ENCODE measurements around the gene SYNDIG1. TPM values are rescaled to one million over a fixed set of nuclear protein-coding genes. Genes with fewer than 3 reads are reported as not detected.

Gene SYNDIG1
- total RNA-seq, 6 experiments from 2014 or later, result 0.14 to 0.31 TPM; not detected in 4

- no peak for DNase-seq
- Mint-ChIP-seq H3K27me3 (ENCODE audit: insufficient read depth) (no peaks in the 10 kb centered on the region; the same call in none of the 2 replicates), H3K4me1 (ENCODE audit: low read depth) (peaks cover 11% of the 10 kb centered on the region), H3K36me3 (ENCODE audit: low read depth) (no peaks in the 10 kb centered on the region), H3K4me3 (no peak overlapping the region), H3K27ac (no peak overlapping the region), H3K9me3 (no peaks in the 10 kb centered on the region)
- TF ChIP-seq CTCF (IDR thresholded peaks at IDR 0.05), result no peak
Observed at GRCh38 chr20:24628985-24629384, 159.6 kb downstream of the SYNDIG1 start.

- H3K4me3 Mint-ChIP-seq, result no peak overlapping the region
- TF ChIP-seq CTCF (IDR thresholded peaks at IDR 0.05), result no peak
- H3K27me3 Mint-ChIP-seq (ENCODE audit: insufficient read depth), result peaks cover 2% of the 10 kb centered on the region
- no peak overlapping the region for H3K27ac Mint-ChIP-seq
- DNase-seq, result no peak
- no peaks in the 10 kb centered on the region for H3K36me3 Mint-ChIP-seq (ENCODE audit: low read depth)
- no peaks in the 10 kb centered on the region for H3K9me3 Mint-ChIP-seq
- H3K4me1 Mint-ChIP-seq (ENCODE audit: low read depth), result peaks cover 18% of the 10 kb centered on the region
Observed at GRCh38 chr20:24629668-24630067, 160.2 kb downstream of the SYNDIG1 start.

GRCh38 chr20:24630486-24631172, 161.2 kb downstream of the SYNDIG1 start:
- Mint-ChIP-seq H3K36me3 (ENCODE audit: low read depth) (no peaks in the 10 kb centered on the region), H3K4me3 (no peak overlapping the region), H3K9me3 (no peaks in the 10 kb centered on the region), H3K27me3 (ENCODE audit: insufficient read depth) (peaks cover 2% of the 10 kb centered on the region), H3K27ac (no peak overlapping the region), H3K4me1 (ENCODE audit: low read depth) (peaks cover 27% of the 10 kb centered on the region)
- DNase-seq, result no peak
- no peak for TF ChIP-seq CTCF (IDR thresholded peaks at IDR 0.05)

GRCh38 chr20:24631173-24631505, 161.7 kb downstream of the SYNDIG1 start:
- Mint-ChIP-seq H3K4me1 (ENCODE audit: low read depth) (peaks cover 31% of the 10 kb centered on the region), H3K36me3 (ENCODE audit: low read depth) (no peaks in the 10 kb centered on the region), H3K9me3 (no peaks in the 10 kb centered on the region), H3K27me3 (ENCODE audit: insufficient read depth) (peaks cover 2% of the 10 kb centered on the region), H3K4me3 (no peak overlapping the region), H3K27ac (no peak overlapping the region)
- DNase-seq, result no peak
- TF ChIP-seq CTCF (IDR thresholded peaks at IDR 0.05), result no peak

GRCh38 chr20:24632581-24632980, 163.2 kb downstream of the SYNDIG1 start:
- no peak for DNase-seq
- H3K36me3 Mint-ChIP-seq (ENCODE audit: low read depth), result no peaks in the 10 kb centered on the region
- H3K27me3 Mint-ChIP-seq (ENCODE audit: insufficient read depth), result peaks cover 2% of the 10 kb centered on the region
- no peak for TF ChIP-seq CTCF (IDR thresholded peaks at IDR 0.05)
- H3K27ac Mint-ChIP-seq, result peak overlapping the region; percentile 55; the same call in 1 of the 2 replicates
- H3K9me3 Mint-ChIP-seq, result no peaks in the 10 kb centered on the region
- H3K4me1 Mint-ChIP-seq (ENCODE audit: low read depth), result peaks cover 31% of the 10 kb centered on the region
- H3K4me3 Mint-ChIP-seq, result no peak overlapping the region
